ENCODE data around the gene CCDC192. TPM values are rescaled to one million over a fixed set of nuclear protein-coding genes. Genes with fewer than 3 reads are reported as not detected.

CCDC192 gene
- total and polyA plus RNA-seq, 10 of the 15 experiments (the other 5 are each of a cell fraction or from before 2014, with no cell fraction given), result 0.20 to 0.79 (median 0.32) TPM; not detected in 4

DNA sequence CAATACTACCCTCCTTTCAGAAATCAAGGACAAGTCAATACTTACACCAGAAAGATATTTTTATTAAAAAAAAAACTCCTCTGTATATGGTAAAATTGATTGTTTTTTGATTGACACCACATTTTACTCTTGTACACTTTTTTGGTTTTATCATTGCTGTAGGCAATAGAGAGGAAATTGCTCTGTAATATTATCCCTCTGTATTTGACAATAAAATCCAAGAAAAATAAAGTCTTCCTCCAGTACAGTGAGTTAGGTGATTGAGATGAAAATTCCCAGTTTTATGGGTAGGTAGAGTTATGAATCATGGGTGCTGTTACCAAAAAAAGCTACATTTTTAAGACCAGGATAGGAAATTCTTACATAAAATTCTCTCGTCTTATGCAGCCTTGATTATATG, 22.6 kb upstream of the CCDC192 start (continued):
- no peak for TF ChIP-seq RB1 (IDR thresholded peaks at IDR 0.05; ENCODE audit: borderline replicate concordance)
- TF ChIP-seq, protein P1, sequence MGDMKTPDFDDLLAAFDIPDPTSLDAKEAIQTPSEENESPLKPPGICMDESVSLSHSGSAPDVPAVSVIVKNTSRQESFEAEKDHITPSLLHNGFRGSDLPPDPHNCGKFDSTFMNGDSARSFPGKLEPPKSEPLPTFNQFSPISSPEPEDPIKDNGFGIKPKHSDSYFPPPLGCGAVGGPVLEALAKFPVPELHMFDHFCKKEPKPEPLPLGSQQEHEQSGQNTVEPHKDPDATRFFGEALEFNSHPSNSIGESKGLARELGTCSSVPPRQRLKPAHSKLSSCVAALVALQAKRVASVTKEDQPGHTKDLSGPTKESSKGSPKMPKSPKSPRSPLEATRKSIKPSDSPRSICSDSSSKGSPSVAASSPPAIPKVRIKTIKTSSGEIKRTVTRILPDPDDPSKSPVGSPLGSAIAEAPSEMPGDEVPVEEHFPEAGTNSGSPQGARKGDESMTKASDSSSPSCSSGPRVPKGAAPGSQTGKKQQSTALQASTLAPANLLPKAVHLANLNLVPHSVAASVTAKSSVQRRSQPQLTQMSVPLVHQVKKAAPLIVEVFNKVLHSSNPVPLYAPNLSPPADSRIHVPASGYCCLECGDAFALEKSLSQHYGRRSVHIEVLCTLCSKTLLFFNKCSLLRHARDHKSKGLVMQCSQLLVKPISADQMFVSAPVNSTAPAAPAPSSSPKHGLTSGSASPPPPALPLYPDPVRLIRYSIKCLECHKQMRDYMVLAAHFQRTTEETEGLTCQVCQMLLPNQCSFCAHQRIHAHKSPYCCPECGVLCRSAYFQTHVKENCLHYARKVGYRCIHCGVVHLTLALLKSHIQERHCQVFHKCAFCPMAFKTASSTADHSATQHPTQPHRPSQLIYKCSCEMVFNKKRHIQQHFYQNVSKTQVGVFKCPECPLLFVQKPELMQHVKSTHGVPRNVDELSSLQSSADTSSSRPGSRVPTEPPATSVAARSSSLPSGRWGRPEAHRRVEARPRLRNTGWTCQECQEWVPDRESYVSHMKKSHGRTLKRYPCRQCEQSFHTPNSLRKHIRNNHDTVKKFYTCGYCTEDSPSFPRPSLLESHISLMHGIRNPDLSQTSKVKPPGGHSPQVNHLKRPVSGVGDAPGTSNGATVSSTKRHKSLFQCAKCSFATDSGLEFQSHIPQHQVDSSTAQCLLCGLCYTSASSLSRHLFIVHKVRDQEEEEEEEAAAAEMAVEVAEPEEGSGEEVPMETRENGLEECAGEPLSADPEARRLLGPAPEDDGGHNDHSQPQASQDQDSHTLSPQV (IDR thresholded peaks at IDR 0.05), result no peak
- no peak for TF ChIP-seq ZZZ3 (IDR thresholded peaks at IDR 0.05; ENCODE audit: control insufficient read depth, insufficient read length, low read depth)
- TF ChIP-seq, protein P2, sequence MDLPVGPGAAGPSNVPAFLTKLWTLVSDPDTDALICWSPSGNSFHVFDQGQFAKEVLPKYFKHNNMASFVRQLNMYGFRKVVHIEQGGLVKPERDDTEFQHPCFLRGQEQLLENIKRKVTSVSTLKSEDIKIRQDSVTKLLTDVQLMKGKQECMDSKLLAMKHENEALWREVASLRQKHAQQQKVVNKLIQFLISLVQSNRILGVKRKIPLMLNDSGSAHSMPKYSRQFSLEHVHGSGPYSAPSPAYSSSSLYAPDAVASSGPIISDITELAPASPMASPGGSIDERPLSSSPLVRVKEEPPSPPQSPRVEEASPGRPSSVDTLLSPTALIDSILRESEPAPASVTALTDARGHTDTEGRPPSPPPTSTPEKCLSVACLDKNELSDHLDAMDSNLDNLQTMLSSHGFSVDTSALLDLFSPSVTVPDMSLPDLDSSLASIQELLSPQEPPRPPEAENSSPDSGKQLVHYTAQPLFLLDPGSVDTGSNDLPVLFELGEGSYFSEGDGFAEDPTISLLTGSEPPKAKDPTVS (IDR thresholded peaks at IDR 0.05; ENCODE audit: low read depth, low read length), result no peak

DNA sequence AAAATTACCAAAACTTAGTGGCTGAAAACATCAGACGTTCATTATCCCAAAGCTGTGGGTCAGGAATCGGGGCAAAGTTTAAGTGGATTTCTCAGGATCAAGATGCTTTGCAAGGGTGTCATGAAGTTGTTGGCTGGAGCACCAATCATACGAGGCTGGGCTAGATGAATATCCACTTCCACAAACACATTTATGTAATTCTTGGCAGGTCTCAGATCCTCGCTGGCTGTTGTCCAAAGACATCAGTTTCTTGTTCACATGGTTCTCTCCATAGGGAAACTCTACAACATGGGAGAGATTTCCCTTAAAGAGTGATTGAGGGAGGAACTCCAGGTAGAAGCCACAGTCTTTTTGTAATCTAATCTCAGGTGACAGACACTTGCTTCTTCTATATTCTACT, 20.2 kb upstream of the CCDC192 start:
- no peaks in the 10 kb centered on the region for H3K36me3 ChIP-seq (ENCODE audit: control insufficient read depth in 2 of 2, insufficient read depth in 2 of 2, low read length in 1 of 2)
- no peak for DNase-seq (ENCODE audit: low read depth, low spot score)
- CTCF ChIA-PET, result no interaction called here

More for the DNA sequence above, 20.2 kb upstream of the CCDC192 start:
- Histone ChIP-seq H4K20me1 (ENCODE audit: control insufficient read depth, insufficient read depth) (no peaks in the 10 kb centered on the region), H3K9ac (ENCODE audit: control insufficient read depth, insufficient read depth, low read length) (no peak overlapping the region), H3K9me3 (replicated peaks; ENCODE audit: control insufficient read depth, insufficient read depth, low read length) (no peaks in the 10 kb centered on the region), H3K4me1 (ENCODE audit: control insufficient read depth, insufficient read depth, low read length) (no peaks in the 10 kb centered on the region), H3K4me2 (ENCODE audit: control insufficient read depth, insufficient read depth) (no peak overlapping the region), H2AFZ (ENCODE audit: control insufficient read depth, low read depth, low read length) (no peak overlapping the region), H3K27me3 (replicated peaks in 1 of 2; ENCODE audit: control insufficient read depth in 2 of 2, insufficient read depth in 2 of 2, low read length in 1 of 2) (no peaks in the 10 kb centered on the region), H3K27ac (ENCODE audit: control insufficient read depth, insufficient read depth) (no peak overlapping the region), H3K4me3 (no peak overlapping the region), H3K79me2 (ENCODE audit: control insufficient read depth, insufficient read depth, low read length) (no peaks in the 10 kb centered on the region)
- no TSS peak for BruUV-seq (replicated peaks)
- WGBS (ENCODE audit: insufficient coverage, insufficient replicate concordance, low lambda C conversion rate, missing lambda C conversion rate), result 52% methylated on average over 4 of the region's 4 CpGs
- intact Hi-C loops (cut with micrococcal nuclease; ENCODE audit: unreplicated experiment) (no loop called here), in situ Hi-C loops (cut with MboI) (no loop called here)
- RAD21 ChIA-PET (ENCODE audit: unreplicated experiment), result no interaction called here
- ATAC-seq (no peak), FAIRE-seq (no peak)
- POLR2A ChIA-PET, result no interaction called here
- TF ChIP-seq SPI1 (IDR thresholded peaks at IDR 0.05; ENCODE audit: borderline replicate concordance, insufficient read depth, low read depth, low read length), result no peak
- TF ChIP-seq MEF2B (IDR thresholded peaks at IDR 0.05; ENCODE audit: partially characterized antibody, poor library complexity, severe bottlenecking), result no peak
- TF ChIP-seq, protein P3, sequence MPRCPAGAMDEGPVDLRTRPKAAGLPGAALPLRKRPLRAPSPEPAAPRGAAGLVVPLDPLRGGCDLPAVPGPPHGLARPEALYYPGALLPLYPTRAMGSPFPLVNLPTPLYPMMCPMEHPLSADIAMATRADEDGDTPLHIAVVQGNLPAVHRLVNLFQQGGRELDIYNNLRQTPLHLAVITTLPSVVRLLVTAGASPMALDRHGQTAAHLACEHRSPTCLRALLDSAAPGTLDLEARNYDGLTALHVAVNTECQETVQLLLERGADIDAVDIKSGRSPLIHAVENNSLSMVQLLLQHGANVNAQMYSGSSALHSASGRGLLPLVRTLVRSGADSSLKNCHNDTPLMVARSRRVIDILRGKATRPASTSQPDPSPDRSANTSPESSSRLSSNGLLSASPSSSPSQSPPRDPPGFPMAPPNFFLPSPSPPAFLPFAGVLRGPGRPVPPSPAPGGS (IDR thresholded peaks at IDR 0.05; ENCODE audit: borderline replicate concordance, insufficient read depth, low read depth, low read length, poor library complexity, severe bottlenecking), result no peak
- TF ChIP-seq RFX5 (IDR thresholded peaks at IDR 0.05; ENCODE audit: low read depth, low read length), result no peak
- no peak for TF ChIP-seq RELA (IDR thresholded peaks at IDR 0.05; ENCODE audit: borderline replicate concordance, partially characterized antibody)
- TF ChIP-seq, protein P4, sequence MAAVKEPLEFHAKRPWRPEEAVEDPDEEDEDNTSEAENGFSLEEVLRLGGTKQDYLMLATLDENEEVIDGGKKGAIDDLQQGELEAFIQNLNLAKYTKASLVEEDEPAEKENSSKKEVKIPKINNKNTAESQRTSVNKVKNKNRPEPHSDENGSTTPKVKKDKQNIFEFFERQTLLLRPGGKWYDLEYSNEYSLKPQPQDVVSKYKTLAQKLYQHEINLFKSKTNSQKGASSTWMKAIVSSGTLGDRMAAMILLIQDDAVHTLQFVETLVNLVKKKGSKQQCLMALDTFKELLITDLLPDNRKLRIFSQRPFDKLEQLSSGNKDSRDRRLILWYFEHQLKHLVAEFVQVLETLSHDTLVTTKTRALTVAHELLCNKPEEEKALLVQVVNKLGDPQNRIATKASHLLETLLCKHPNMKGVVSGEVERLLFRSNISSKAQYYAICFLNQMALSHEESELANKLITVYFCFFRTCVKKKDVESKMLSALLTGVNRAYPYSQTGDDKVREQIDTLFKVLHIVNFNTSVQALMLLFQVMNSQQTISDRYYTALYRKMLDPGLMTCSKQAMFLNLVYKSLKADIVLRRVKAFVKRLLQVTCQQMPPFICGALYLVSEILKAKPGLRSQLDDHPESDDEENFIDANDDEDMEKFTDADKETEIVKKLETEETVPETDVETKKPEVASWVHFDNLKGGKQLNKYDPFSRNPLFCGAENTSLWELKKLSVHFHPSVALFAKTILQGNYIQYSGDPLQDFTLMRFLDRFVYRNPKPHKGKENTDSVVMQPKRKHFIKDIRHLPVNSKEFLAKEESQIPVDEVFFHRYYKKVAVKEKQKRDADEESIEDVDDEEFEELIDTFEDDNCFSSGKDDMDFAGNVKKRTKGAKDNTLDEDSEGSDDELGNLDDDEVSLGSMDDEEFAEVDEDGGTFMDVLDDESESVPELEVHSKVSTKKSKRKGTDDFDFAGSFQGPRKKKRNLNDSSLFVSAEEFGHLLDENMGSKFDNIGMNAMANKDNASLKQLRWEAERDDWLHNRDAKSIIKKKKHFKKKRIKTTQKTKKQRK (IDR thresholded peaks at IDR 0.05; ENCODE audit: low read depth, low read length), result no peak
- SMC1A ChIA-PET (ENCODE audit: uncharacterized antibody, unreplicated experiment), result interaction anchor here (1.1 to 1.2 kb wide), 2 partner anchors 30 to 33 kb away, joined by 3 to 4 read pairs; no protein-coding TSS in a partner anchor

Data from GM12878 (cell line).